Right lobe of liver (tissue), 6 donors: Measurements from ENCODE around the gene HLA-DMB. TPM values are rescaled to one million over a fixed set of nuclear protein-coding genes. Genes with fewer than 3 reads are reported as not detected.

ENCODE experiments used
- ATAC-seq, 4 donors: fragments of 200-7000 bp; cut with Tn5 transposase; one replicate each; pipeline ENCODE4 v1.9.1; 2020; ENCODE audit warnings: mild to moderate bottlenecking in 4 of 4, moderate library complexity in 4 of 4
- DNase-seq, 3 donors: peaks; one replicate each; pipeline ENCODE4 v3.0.0-alpha.2; 2020
- H3K27ac ChIP-seq, 3 donors: fragments of 200-600 bp; one replicate each; pipeline ENCODE4 v1.8.0; 2022
- H3K27me3 ChIP-seq, 2 donors: fragments of 200-600 bp; one replicate each; pipeline ENCODE4 v1.8.0; 2022
- H3K36me3 ChIP-seq, 4 donors: fragments of 200-600 bp; sonication (generic) in 1 of 4; one replicate each; pipeline versions ENCODE4 v1.5.1 to v1.8.0; 2017 to 2022; ENCODE audit warnings: control low read depth in 1 of 4
- H3K4me1 ChIP-seq, 4 donors: fragments of 200-600 bp; sonication (generic) in 1 of 4; one replicate each; pipeline versions ENCODE4 v1.5.1 to v1.8.0; 2017 to 2022; ENCODE audit warnings: control low read depth in 1 of 4
- H3K4me3 ChIP-seq, 3 donors: fragments of 200-600 bp; one replicate each; pipeline ENCODE4 v1.8.0; 2022
- H3K9me3 ChIP-seq, 4 donors: fragments of 200-600 bp; sonication (generic) in 1 of 4; one replicate each; pipeline versions ENCODE4 v1.5.1 to v1.8.0; 2017 to 2022; ENCODE audit warnings: control low read depth in 1 of 4
- CTCF ChIP-seq, 4 donors: fragments of 200-600 bp in 3 of 4; fragments of 450-650 bp in 1 of 4; IDR thresholded peaks; one replicate each; pipeline versions ENCODE4 v1.5.1 to v1.8.0; 2016 to 2022; ENCODE audit warnings: antibody characterized with exemption in 4 of 4, mild to moderate bottlenecking in 2 of 4
- POLR2A ChIP-seq: fragments of 450-650 bp; IDR thresholded peaks from one replicate; pipeline ENCODE4 v1.6.1; 2017; ENCODE audit warnings: antibody characterized with exemption, mild to moderate bottlenecking
- WGBS: methylation state at CpG from one replicate; pipeline ENCODE4 v1.1.6; 2018; ENCODE audit warnings: low coverage, low lambda C conversion rate; ENCODE audit not compliant: insufficient coverage; ENCODE audit errors: missing lambda C conversion rate; 5-methylcytosine and 5-hydroxymethylcytosine counted together
- intact Hi-C, 2 donors: fragments of 100-400 bp; cut with DNase I; formaldehyde crosslinking; loops; one replicate each; pipeline versions ENCODE4 v1.11.2 to v1.14.1; 2022
- total RNA-seq, 6 experiments: library from RNA; depleted of rRNA in 2 of 6; stranded (reverse); fragments of >200 nt in 2 of 6; fragmentation: NEBNext Ultra II Directional in 3 of 6; extraction: Animal tissue kit (Norgen Biotek cat#: 25700) in 3 of 6; gene quantifications; one replicate each; pipeline versions ENCODE4 v1.1.0 to v1.2.4, GENCODE V29; 2016 to 2023
- donor health status: DM: no; HTN: yes; CAD: no.
- donor health status: DM: no; HTN: no; CAD: no.
- donor health status: DM: no; HTN: no; CAD: no.
- donor health status: DM: no; HTN: yes; CAD: no.
- donor health status: DM: no; HTN: yes; CAD: no.

Gene HLA-DMB
- total RNA-seq, 6 experiments from 2014 or later, result 1.8 to 22.0 (median 6.5) TPM

DNA sequence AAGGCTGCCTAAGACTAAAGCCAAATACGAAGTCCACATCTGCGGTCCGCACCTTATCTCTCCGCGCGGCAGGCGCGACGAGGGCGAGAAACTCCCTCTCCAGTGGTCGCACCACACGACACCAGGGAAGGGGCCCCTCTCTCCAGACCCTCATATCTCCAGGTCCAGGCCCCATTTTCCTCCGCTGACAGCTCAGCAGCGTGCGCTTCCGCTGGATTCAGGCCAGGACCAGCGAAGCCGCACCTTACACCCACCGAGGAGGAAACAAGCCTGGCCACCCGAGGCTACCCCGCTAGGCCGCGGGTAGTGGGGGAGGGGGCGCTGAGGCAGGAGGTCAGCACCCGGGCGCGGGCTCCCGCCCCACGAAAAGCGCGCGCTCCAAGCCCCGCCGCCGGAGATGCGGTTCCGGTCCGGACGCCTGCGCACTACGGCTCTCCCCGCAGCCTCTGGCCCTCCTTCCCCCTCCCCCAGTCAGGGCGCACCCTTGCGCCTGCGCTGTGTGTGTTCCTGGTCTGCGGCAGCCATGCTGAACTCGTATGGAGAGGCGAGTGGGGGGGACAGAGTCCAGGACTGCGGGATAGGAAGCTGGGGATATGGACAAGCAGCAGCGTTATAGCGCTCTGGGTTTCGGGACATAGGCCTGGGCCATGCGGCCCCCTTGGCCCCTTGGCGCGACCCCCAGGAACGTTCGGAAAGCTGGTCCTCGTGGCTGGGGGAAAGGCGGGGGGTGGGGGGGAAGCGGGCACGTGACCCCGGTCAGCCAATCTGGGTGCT lies 27.5 kb upstream of the HLA-DMB start, which contains the start of gene BRD2:
Gene BRD2, plus strand, starts transcription at position 502 of the 774 bp plus-strand sequence. CDS start 4,305 bp downstream, outside the sequence.
- intact Hi-C loops, result no loop called here
- DNase-seq, result peak; percentile 98
- peak within 1 kb of the TSS; percentile 100 for H3K27ac ChIP-seq
- H3K4me3 ChIP-seq, result peak within 1 kb of the TSS; percentile 71 to 85 (median 81)
- no peaks in the 10 kb centered on the region for H3K9me3 ChIP-seq
- 0% methylated on average over 22 of the region's 62 CpGs for WGBS
- peak; percentile 49 to 61 (median 54) for ATAC-seq
- TF ChIP-seq POLR2A (peak; percentile 91), CTCF (IDR thresholded peaks at IDR 0.05) (no peak)
- H3K4me1 ChIP-seq, result peaks cover 0 to 17% (median 8%) of the 10 kb centered on the region in 4 donors
- H3K27me3 ChIP-seq, result no peaks in the 10 kb centered on the region
- H3K36me3 ChIP-seq, result peaks cover 0 to 8% (median 4%) of the 10 kb centered on the region in 4 donors

GRCh38 chr6:32967151-32968091 lies 26.6 kb upstream of the HLA-DMB start:
- ATAC-seq, result peak in 3 of 4 donors; percentile 0 to 1 (median 1)
- TF ChIP-seq CTCF (IDR thresholded peaks at IDR 0.05) (peak; percentile 47 to 58 (median 54)), POLR2A (peak; percentile 9)
- under 1% methylated on average over 16 of the region's 16 CpGs for WGBS

GRCh38 chr6:32964776-32965175 lies 23.9 kb upstream of the HLA-DMB start:
- Histone ChIP-seq H3K36me3 (no peaks in the 10 kb centered on the region), H3K27ac (no peak overlapping the region), H3K4me3 (no peak overlapping the region), H3K9me3 (no peaks in the 10 kb centered on the region), H3K4me1 (peaks cover 0 to 17% (median 8%) of the 10 kb centered on the region in 4 donors), H3K27me3 (no peaks in the 10 kb centered on the region)
- no peak for ATAC-seq
- intact Hi-C loops, result no loop called here
- DNase-seq, result no peak
- no peak for TF ChIP-seq CTCF (IDR thresholded peaks at IDR 0.05)
- TF ChIP-seq POLR2A, result no peak
- WGBS, result 68% methylated on average over 5 of the region's 5 CpGs

More at GRCh38 chr6:32967151-32968091, 26.6 kb upstream of the HLA-DMB start:
- no peak for DNase-seq
- peak overlapping the region; percentile 100 for H3K27ac ChIP-seq
- H3K4me3 ChIP-seq, result peak overlapping the region; percentile 71 to 85 (median 81)
- H3K4me1 ChIP-seq, result peaks cover 0 to 17% (median 8%) of the 10 kb centered on the region in 4 donors
- no peaks in the 10 kb centered on the region for H3K27me3 ChIP-seq
- intact Hi-C loops, result no loop called here
- peaks cover 0 to 3% (median 2%) of the 10 kb centered on the region in 4 donors for H3K36me3 ChIP-seq
- H3K9me3 ChIP-seq, result no peaks in the 10 kb centered on the region

DNA sequence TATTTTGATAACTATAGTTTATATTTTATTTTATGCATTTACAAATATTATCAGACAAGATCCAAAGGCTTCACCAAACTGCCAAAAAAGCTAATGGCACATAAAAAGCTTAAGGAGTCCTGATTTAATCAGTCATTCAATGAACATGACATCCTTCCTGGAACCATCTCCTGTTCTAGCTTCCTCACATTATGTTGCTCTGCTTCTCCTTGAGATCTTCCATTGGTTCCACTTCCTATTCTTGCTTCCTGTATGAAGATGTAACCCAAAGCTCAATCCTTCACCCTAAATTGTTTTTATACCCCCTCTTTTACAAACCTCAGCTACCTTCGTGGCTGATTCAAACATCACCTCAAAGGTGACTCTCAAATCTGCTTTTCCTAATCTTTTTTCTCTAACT lies 23.0 kb upstream of the HLA-DMB start:
- no peaks in the 10 kb centered on the region for H3K9me3 ChIP-seq
- no peak for TF ChIP-seq CTCF (IDR thresholded peaks at IDR 0.05)
- H3K27ac ChIP-seq, result no peak overlapping the region
- H3K4me3 ChIP-seq, result no peak overlapping the region
- intact Hi-C loops, result no loop called here
- peaks cover 0 to 17% (median 8%) of the 10 kb centered on the region in 4 donors for H3K4me1 ChIP-seq
- DNase-seq, result no peak
- WGBS, result 30% methylated on average over 1 of the region's 1 CpG
- H3K27me3 ChIP-seq, result no peaks in the 10 kb centered on the region
- ATAC-seq, result no peak
- H3K36me3 ChIP-seq, result no peaks in the 10 kb centered on the region
